ENCODE measurements around the gene FOXA2.

The FOXA2 gene

DNA sequence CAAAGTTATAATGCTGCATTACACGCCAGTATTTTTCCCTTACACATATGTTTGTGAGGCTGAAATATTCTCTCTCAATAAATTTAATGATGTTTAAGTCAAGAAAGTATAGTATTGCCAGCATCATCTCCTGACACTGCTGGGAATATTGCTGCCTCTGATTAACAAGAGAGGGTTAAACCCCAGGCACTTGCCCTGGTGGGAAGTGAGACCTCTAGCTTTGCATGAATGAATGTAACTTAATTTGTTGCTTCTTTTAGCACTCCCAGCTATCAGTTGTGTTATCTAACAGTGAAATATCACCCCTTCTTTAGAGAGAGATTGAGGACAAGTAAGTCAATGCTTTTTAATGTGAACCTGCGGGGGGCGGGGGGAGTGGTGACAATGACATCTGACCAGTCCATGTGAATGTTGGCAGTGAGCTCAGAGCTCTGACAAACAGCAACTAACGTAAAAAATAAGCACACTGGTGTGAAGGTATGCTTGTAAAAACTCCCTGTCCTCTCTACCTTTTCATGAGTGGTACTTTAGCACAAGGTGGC, 9.8 kb downstream of the FOXA2 start:
- H3K4me1 ChIP-seq (ENCODE audit: control insufficient read depth, low read length) = peaks cover 14% of the 10 kb centered on the region
- no peaks in the 10 kb centered on the region for H3F3A ChIP-seq (ENCODE audit: control insufficient read depth, insufficient read depth)
- H3K36me3 ChIP-seq (ENCODE audit: control insufficient read depth, low read length) = no peaks in the 10 kb centered on the region
- no peak overlapping the region for H3K4me3 ChIP-seq (ENCODE audit: low read length)
- H3K27me3 ChIP-seq (ENCODE audit: control insufficient read depth, low read length) = peaks cover 3% of the 10 kb centered on the region; the same call in 1 of the 2 replicates
- no peak for TF ChIP-seq EZH2phosphoT487 (IDR thresholded peaks at IDR 0.05; ENCODE audit: borderline replicate concordance, low read length)
- TF ChIP-seq, protein P1, sequence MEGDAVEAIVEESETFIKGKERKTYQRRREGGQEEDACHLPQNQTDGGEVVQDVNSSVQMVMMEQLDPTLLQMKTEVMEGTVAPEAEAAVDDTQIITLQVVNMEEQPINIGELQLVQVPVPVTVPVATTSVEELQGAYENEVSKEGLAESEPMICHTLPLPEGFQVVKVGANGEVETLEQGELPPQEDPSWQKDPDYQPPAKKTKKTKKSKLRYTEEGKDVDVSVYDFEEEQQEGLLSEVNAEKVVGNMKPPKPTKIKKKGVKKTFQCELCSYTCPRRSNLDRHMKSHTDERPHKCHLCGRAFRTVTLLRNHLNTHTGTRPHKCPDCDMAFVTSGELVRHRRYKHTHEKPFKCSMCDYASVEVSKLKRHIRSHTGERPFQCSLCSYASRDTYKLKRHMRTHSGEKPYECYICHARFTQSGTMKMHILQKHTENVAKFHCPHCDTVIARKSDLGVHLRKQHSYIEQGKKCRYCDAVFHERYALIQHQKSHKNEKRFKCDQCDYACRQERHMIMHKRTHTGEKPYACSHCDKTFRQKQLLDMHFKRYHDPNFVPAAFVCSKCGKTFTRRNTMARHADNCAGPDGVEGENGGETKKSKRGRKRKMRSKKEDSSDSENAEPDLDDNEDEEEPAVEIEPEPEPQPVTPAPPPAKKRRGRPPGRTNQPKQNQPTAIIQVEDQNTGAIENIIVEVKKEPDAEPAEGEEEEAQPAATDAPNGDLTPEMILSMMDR (IDR thresholded peaks at IDR 0.05; ENCODE audit: low read depth, low read length, poor library complexity, severe bottlenecking) = no peak
- no peaks in the 10 kb centered on the region for H3K79me2 ChIP-seq (ENCODE audit: control insufficient read depth, low read length)
- H3K27ac ChIP-seq (ENCODE audit: low read depth, low read length) = no peak overlapping the region
- H3K9me3 ChIP-seq (ENCODE audit: control insufficient read depth, insufficient read depth, low read length) = peaks cover 11% of the 10 kb centered on the region; the same call in 1 of the 2 replicates
- H3K4me2 ChIP-seq (ENCODE audit: low read length) = no peak overlapping the region
- no peaks in the 10 kb centered on the region for H3K9me2 ChIP-seq (replicated peaks; ENCODE audit: control insufficient read depth, low read length)
- H4K20me1 ChIP-seq (ENCODE audit: control insufficient read depth, insufficient read depth, low read depth, low read length) = no peaks in the 10 kb centered on the region

DNA sequence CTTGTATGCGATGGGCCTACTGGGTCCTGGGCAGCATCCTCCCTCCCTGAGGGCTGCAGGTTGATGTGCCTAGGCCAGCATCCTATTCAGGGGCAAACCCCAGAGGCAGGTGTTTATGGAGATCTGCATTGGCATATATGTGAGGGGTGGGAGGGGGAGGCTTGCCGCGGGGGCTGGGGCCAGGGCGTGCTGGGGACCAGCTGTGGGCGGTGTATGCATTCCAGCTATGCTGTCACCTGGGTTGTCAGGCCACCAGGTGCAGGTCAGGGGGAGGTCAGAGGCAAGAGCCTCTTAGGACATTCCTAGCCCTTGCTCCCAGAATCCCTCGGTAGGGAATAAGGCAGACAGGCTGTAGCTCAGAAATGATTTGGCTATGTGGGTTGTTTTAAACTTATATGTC, 11.9 kb downstream of the FOXA2 start:
- TF ChIP-seq, protein P1 (IDR thresholded peaks at IDR 0.05; ENCODE audit: low read depth, low read length, poor library complexity, severe bottlenecking) = no peak
- no peak for TF ChIP-seq EZH2phosphoT487 (IDR thresholded peaks at IDR 0.05; ENCODE audit: borderline replicate concordance, low read length)
- Histone ChIP-seq H3K79me2 (ENCODE audit: control insufficient read depth, low read length) (no peaks in the 10 kb centered on the region), H3K9me2 (replicated peaks; ENCODE audit: control insufficient read depth, low read length) (no peaks in the 10 kb centered on the region), H3K27me3 (ENCODE audit: control insufficient read depth, low read length) (peaks cover 3% of the 10 kb centered on the region; the same call in 1 of the 2 replicates), H3K4me3 (ENCODE audit: low read length) (no peak overlapping the region), H3K4me2 (ENCODE audit: low read length) (no peak overlapping the region), H3K27ac (ENCODE audit: low read depth, low read length) (no peak overlapping the region), H3K36me3 (ENCODE audit: control insufficient read depth, low read length) (no peaks in the 10 kb centered on the region), H3K9me3 (ENCODE audit: control insufficient read depth, insufficient read depth, low read length) (peaks cover 5% of the 10 kb centered on the region; the same call in 1 of the 2 replicates), H3K4me1 (ENCODE audit: control insufficient read depth, low read length) (peaks cover 14% of the 10 kb centered on the region), H4K20me1 (ENCODE audit: control insufficient read depth, insufficient read depth, low read depth, low read length) (no peaks in the 10 kb centered on the region), H3F3A (ENCODE audit: control insufficient read depth, insufficient read depth) (no peaks in the 10 kb centered on the region)

DNA sequence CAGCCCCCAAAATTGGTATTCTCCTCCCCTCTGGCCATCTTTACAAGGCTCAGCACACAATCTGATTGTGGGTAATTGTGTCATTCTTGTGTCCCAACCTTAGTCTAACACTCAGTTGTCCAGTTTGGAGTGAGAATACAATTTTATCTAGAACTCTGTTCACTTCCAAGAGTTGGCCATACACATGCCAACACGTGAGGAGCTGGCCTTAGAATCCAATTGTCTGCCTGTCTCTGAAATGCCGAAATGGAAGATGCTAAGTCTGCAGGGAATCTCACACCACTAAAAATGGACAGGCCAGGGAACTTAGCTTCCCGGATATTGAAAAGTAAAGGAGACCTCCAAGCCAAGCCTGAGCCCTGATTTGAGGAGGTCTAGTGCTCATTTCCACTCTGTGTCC, 12.3 kb downstream of the FOXA2 start:
- Histone ChIP-seq H3K27ac (ENCODE audit: low read depth, low read length) (no peak overlapping the region), H3K9me3 (ENCODE audit: control insufficient read depth, insufficient read depth, low read length) (peaks cover 2% of the 10 kb centered on the region; the same call in 1 of the 2 replicates), H3K4me3 (ENCODE audit: low read length) (no peak overlapping the region), H3K27me3 (ENCODE audit: control insufficient read depth, low read length) (peaks cover 3% of the 10 kb centered on the region; the same call in 1 of the 2 replicates), H3K4me2 (ENCODE audit: low read length) (no peak overlapping the region), H3K36me3 (ENCODE audit: control insufficient read depth, low read length) (no peaks in the 10 kb centered on the region), H3F3A (ENCODE audit: control insufficient read depth, insufficient read depth) (no peaks in the 10 kb centered on the region), H3K79me2 (ENCODE audit: control insufficient read depth, low read length) (no peaks in the 10 kb centered on the region), H3K4me1 (ENCODE audit: control insufficient read depth, low read length) (peaks cover 14% of the 10 kb centered on the region), H3K9me2 (replicated peaks; ENCODE audit: control insufficient read depth, low read length) (no peaks in the 10 kb centered on the region), H4K20me1 (ENCODE audit: control insufficient read depth, insufficient read depth, low read depth, low read length) (no peaks in the 10 kb centered on the region)
- TF ChIP-seq EZH2phosphoT487 (IDR thresholded peaks at IDR 0.05; ENCODE audit: borderline replicate concordance, low read length) = no peak
- TF ChIP-seq, protein P1 (IDR thresholded peaks at IDR 0.05; ENCODE audit: low read depth, low read length, poor library complexity, severe bottlenecking) = no peak

All from DOHH2 (cell line).